Measurements from ENCODE around the gene PPOX.

DNA sequence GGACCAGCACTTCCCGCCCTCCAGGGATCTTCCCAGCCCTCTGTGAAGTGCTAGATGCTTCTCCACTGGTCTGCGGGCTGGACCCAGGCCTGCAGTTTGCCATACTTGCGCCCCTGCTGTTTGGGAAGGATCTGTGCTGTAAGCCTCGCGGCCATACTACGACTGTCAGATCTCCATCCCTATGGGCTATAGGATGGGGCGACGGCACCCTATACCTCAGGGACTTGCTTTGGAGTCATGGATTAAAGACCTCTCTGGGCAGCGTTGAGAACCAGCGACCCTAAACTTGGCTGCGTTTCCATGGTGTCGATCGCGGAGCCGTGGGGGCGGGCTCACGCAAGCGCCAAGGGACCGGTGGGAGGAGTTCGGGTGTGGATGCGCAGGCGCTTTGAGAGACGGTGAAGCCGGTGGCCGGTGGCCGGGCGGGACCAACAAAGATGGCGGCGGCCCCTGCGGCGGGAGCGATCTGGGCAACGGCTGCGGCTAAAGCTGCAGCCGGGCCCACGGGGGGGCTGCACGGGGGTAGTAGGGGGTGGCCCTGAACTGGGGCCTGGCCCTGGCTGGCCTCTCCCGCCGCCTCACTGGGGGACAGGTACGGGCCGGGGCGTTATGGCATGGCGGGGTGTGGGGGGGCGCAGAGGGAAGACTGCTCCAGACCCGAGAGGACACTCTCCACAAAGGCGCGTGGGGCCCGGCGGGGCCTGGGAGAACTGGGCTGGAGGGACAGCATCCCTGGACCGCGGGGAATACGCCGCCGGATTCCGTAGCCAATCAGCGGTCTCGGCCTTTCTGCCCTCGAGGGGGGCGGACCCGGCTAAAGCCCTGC is 6.9 kb upstream of the PPOX start, which contains the start of gene USP21:
- TF ChIP-seq, protein P1, sequence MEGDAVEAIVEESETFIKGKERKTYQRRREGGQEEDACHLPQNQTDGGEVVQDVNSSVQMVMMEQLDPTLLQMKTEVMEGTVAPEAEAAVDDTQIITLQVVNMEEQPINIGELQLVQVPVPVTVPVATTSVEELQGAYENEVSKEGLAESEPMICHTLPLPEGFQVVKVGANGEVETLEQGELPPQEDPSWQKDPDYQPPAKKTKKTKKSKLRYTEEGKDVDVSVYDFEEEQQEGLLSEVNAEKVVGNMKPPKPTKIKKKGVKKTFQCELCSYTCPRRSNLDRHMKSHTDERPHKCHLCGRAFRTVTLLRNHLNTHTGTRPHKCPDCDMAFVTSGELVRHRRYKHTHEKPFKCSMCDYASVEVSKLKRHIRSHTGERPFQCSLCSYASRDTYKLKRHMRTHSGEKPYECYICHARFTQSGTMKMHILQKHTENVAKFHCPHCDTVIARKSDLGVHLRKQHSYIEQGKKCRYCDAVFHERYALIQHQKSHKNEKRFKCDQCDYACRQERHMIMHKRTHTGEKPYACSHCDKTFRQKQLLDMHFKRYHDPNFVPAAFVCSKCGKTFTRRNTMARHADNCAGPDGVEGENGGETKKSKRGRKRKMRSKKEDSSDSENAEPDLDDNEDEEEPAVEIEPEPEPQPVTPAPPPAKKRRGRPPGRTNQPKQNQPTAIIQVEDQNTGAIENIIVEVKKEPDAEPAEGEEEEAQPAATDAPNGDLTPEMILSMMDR (IDR thresholded peaks at IDR 0.05), result peak in 1 of 3 donors; percentile 52
- no peak for TF ChIP-seq EP300 (IDR thresholded peaks at IDR 0.05)

Measured in ovary (tissue), 3 donors.